Activated naive CD8-positive, alpha-beta T cell treated with anti-CD3 and anti-CD28 coated beads, Interleukin-2, amount 10 ng/mL, durations not matched to agents 7 days and 5 days (primary cell): Measurements from ENCODE around the gene STK10. TPM values are rescaled to one million over a fixed set of nuclear protein-coding genes. Genes with fewer than 3 reads are reported as not detected.

Experiments used
- ATAC-seq: fragments of 150-1000 bp; cut with Tn5 transposase; one replicate; pipeline ENCODE4 v1.10.0; 2021; ENCODE audit warnings: low read depth, moderate library complexity
- POLR2A ChIA-PET: fragments of 350-600 bp; sonication (Branson Sonifier 250); formaldehyde crosslinking; loops from one replicate; lab custom pipeline; 2021; ENCODE audit warnings: antibody characterized with exemption; lab: Charles Lee
- DNase-seq: peaks from one replicate; pipeline ENCODE4 v3.0.0; 2021
- H3K27ac Mint-ChIP-seq: one replicate; pipeline ENCODE4 v1.8.0; 2022; ENCODE audit warnings: mild to moderate bottlenecking, mixed read lengths
- H3K27me3 Mint-ChIP-seq: one replicate; pipeline ENCODE4 v1.8.0; 2022; ENCODE audit warnings: mild to moderate bottlenecking, moderate library complexity, mixed read lengths
- H3K36me3 Mint-ChIP-seq: one replicate; pipeline ENCODE4 v1.8.0; 2021; ENCODE audit warnings: mild to moderate bottlenecking, mixed read lengths
- H3K4me1 Mint-ChIP-seq: one replicate; pipeline ENCODE4 v1.8.0; 2021; ENCODE audit warnings: mixed read lengths
- H3K4me3 Mint-ChIP-seq: one replicate; pipeline ENCODE4 v1.8.0; 2022; ENCODE audit warnings: mild to moderate bottlenecking, moderate library complexity, mixed read lengths
- H3K9me3 Mint-ChIP-seq: one replicate; pipeline ENCODE4 v1.8.0; 2021; ENCODE audit warnings: mixed read lengths
- total RNA-seq, 2 experiments: library from RNA; stranded (reverse); gene quantifications; one replicate each; pipeline ENCODE4 v1.2.3, GENCODE V29; 2021

STK10 gene
- total RNA-seq, 2 experiments from 2014 or later, result 319 to 320 TPM

DNA sequence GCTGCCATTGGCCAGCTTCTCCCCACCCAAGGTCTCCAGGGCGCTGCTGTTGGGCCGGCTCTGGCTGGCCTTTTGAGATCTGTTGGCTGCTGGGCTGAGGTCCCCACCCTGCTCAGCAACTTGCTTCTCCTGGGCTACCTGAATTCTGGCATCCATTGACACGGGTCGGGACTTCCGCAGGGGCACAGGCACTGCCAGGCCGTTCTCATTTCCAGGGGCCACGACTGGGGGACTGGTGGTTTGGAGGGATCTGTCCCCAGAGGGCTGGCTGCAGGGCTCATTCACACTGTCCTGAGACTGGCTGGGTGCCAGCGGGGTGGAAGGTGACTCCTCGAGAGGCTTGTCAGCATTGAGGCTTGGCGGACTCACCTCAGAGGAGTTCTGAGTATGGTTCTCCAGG, 94.5 kb downstream of the STK10 start:
- Mint-ChIP-seq H3K9me3 (no peaks in the 10 kb centered on the region), H3K27me3 (no peaks in the 10 kb centered on the region), H3K4me1 (peaks cover 6% of the 10 kb centered on the region), H3K36me3 (peaks cover 48% of the 10 kb centered on the region), H3K27ac (no peak overlapping the region), H3K4me3 (no peak overlapping the region)
- DNase-seq (no peak), ATAC-seq (no peak)
- POLR2A ChIA-PET, result no interaction called here

DNA sequence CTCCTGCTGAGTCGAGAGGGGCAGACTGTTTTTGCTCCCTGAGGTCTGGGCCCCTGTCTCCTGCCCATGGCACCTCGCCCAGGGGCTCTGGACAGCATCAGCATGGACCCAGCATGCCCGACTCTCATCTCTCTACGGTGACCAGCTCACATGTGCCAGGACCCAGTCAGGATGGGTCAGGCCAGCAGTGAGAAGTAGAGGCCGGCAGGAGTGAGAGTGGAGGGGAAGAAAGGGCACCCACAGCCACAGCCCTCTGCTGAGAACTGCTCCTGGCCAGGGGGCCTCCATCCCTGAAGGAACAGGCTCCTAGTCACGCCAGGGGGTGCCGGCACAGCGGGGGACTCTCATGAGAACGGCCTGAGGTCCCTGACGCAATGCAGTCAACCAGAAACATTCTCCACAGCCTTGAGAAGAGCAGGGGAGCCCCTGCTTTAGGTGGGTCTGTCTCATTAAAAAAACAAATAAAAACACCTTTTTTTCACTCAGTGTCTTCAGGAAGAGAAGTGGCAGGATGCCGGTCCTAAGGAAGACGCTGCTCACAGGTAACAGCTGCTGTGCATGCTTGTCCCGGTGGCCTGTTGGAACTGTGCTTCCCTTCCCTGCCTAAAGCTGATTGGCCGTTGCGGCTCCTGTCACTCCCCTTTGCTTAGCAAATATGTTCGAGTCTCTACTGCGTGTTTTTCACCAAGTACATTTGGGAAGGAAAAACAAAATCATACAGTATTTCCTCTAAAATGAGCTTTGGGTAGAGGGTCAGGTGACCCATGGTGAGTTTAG, 95.9 kb downstream of the STK10 start:
- POLR2A ChIA-PET, result interaction anchor here (0.6 kb wide), 2 partner anchors 10 to 35 kb away, joined by 3 read pairs; no protein-coding TSS in a partner anchor
- H3K4me3 Mint-ChIP-seq, result no peak overlapping the region
- no peak for DNase-seq
- H3K27ac Mint-ChIP-seq, result no peak overlapping the region
- no peak for ATAC-seq
- peaks cover 35% of the 10 kb centered on the region for H3K36me3 Mint-ChIP-seq
- H3K27me3 Mint-ChIP-seq, result no peaks in the 10 kb centered on the region
- no peaks in the 10 kb centered on the region for H3K9me3 Mint-ChIP-seq
- H3K4me1 Mint-ChIP-seq, result peaks cover 5% of the 10 kb centered on the region

DNA sequence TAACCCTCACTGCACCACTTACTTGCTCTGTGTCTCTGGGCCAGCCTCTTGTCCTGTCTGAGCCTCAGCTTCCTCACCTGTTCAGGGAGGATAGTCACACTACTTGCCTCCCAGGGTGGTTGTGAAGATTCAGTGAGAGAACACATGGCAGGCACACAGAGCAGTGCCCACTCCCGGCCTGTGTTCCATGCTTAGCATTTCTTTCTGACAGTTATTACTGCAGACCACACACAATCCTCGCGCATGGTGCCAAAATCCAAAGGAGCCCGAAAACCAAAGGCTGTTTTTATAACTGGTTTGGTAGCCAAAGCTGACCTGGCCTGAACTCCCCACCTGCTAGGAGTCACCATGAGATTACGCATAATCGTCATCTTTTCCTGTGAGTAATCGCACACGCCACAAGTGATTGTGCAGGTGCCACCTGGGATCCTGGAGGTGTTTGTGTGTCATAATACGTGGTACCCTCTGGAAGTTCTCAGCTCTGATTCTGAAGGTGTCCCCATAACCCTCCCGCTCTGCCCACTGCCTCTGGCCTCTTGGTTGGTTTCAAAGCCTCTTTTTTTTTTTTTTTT, 97.0 kb downstream of the STK10 start:
- Mint-ChIP-seq H3K36me3 (peaks cover 29% of the 10 kb centered on the region), H3K9me3 (no peaks in the 10 kb centered on the region), H3K4me1 (peaks cover 5% of the 10 kb centered on the region), H3K4me3 (no peak overlapping the region), H3K27ac (no peak overlapping the region), H3K27me3 (no peaks in the 10 kb centered on the region)
- POLR2A ChIA-PET, result interaction anchor here (0.6 kb wide), 2 partner anchors 9 to 34 kb away, joined by 3 read pairs; no protein-coding TSS in a partner anchor
- ATAC-seq, result no peak
- DNase-seq, result no peak

DNA sequence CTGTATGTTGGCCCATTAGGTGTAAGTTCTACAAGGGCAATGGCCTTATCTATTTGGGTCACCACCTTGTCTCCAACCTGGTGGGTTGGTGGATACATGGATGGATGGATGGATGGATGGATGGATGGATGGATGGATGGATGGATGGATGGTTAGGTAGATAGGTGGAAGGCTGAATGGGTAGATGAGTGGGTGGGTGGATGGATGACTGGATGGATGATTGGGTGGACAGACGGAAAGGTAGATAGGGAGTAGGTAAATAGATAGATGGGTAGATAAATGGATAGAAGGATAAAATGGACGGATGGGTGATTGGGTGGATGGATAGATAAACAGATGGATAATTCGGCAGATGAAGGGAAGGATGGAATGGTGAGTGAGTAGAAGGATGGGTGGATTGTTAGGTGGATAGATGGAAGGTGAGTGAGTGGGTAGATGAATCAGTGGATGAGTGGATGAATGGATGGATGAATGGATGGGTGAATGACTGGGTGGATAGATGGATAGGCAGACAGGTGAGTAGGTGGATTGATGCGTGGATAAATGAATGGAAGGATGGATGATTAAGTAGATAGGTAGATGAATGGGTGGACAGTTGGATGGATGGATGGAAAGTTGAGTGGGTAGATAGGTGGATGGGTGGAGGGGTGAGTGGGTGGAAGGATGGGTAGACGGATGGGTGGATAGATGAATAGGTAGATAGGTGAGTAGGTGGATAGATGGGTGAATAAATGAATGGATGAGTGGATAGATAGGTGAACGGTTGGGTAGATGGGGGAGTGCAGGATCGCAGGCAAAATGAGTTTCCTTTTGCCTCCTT, 98.5 kb downstream of the STK10 start:
- H3K27ac Mint-ChIP-seq, result peak overlapping the region; percentile 19
- peaks cover 30% of the 10 kb centered on the region for H3K36me3 Mint-ChIP-seq
- POLR2A ChIA-PET, result no interaction called here
- no peak for ATAC-seq
- no peaks in the 10 kb centered on the region for H3K27me3 Mint-ChIP-seq
- H3K4me1 Mint-ChIP-seq, result peaks cover 5% of the 10 kb centered on the region
- H3K9me3 Mint-ChIP-seq, result no peaks in the 10 kb centered on the region
- no peak overlapping the region for H3K4me3 Mint-ChIP-seq
- DNase-seq, result no peak

DNA sequence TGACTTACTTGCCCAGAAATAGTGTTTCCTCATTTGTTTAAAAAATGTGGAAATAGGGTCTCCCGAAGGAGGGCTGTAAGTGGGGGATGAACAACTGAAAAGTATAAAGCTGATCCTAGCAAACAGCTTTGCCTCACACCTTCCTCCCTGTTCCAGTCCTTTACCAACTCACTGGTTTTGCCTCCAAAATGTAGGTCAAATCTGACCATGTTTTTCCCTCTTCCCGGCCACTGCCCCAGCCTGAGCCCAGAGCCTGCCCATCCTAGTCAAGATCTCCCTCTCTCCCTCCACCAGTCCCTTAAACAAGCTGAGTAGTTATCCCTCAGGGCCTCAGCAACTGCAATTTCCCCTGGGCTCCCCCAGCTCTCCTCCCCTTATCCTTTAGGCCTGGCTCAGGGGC, 99.2 kb downstream of the STK10 start:
- Mint-ChIP-seq H3K9me3 (no peaks in the 10 kb centered on the region), H3K27ac (peak overlapping the region; percentile 13), H3K36me3 (peaks cover 30% of the 10 kb centered on the region), H3K27me3 (no peaks in the 10 kb centered on the region), H3K4me1 (peaks cover 5% of the 10 kb centered on the region), H3K4me3 (no peak overlapping the region)
- POLR2A ChIA-PET, result no interaction called here
- DNase-seq, result no peak
- no peak for ATAC-seq

DNA sequence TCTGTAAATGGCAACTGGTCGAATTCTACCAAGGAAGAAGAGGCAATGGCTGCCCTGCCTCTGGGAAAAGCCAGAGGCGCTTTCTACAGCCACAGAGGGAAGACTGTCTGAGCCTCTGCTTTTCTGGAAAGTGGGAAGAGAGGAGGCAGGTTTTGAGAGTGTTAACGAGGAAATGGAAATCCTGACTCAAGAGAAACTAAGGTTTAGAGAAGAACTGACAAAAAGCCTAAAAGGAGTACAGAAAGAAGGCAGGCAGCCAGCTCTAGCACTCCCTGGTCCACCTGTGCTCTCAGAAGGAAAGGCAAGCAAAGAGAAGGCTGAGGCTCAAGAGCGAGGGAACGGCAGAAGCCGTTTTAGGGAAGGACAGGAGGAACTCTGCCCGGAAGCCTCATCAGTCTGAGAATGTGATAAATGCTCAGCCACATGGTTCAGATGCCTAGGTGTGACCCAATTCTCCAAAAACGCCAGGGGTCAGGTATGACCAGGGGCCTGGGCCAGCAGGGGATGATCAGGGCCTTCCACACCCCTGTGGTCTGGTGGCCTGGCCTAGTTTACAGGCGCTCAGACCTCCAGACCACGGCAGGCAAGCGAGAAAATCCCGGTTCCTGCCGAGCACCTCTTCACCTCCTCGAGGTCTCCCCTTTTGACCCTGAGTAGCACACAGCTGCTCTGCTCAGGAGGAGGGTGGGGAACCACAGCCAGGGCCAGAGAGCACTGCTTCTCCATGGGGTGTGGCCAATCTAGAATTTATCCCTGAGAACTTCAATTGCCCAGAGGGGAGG, 101.6 kb downstream of the STK10 start:
- Mint-ChIP-seq H3K4me3 (no peak overlapping the region), H3K36me3 (peaks cover 35% of the 10 kb centered on the region), H3K27ac (no peak overlapping the region), H3K9me3 (no peaks in the 10 kb centered on the region), H3K4me1 (peaks cover 5% of the 10 kb centered on the region), H3K27me3 (no peaks in the 10 kb centered on the region)
- DNase-seq (peak; percentile 23), ATAC-seq (peak; percentile 27)
- POLR2A ChIA-PET, result interaction anchor here (0.5 to 0.6 kb wide), 2 partner anchors 114 to 191 kb away, joined by 3 to 4 read pairs; no protein-coding TSS in a partner anchor

DNA sequence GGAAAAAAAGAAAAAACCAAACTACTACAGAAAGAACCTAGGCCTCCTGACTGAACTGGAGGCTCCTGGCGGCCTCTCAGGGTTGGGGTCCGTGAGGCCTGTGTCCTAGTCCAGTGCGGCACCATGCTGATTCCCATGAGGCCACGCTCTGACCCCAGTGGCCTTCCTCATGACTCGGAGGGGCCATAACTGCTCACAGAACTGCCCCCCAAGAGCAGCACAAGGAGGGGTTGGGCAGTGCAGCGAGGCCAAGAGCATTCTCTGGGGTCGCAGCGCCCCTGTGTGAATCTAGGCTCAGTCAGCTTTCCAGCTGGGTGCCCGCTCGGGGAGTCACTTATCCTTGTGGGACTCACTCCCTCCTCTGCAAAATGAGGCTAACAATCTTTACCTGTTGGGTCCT, 102.3 kb downstream of the STK10 start:
- H3K27ac Mint-ChIP-seq, result peak overlapping the region; percentile 11
- DNase-seq, result peak; percentile 14
- peaks cover 35% of the 10 kb centered on the region for H3K36me3 Mint-ChIP-seq
- no peak overlapping the region for H3K4me3 Mint-ChIP-seq
- POLR2A ChIA-PET, result no interaction called here
- no peak for ATAC-seq
- peaks cover 5% of the 10 kb centered on the region for H3K4me1 Mint-ChIP-seq
- no peaks in the 10 kb centered on the region for H3K9me3 Mint-ChIP-seq
- H3K27me3 Mint-ChIP-seq, result no peaks in the 10 kb centered on the region

DNA sequence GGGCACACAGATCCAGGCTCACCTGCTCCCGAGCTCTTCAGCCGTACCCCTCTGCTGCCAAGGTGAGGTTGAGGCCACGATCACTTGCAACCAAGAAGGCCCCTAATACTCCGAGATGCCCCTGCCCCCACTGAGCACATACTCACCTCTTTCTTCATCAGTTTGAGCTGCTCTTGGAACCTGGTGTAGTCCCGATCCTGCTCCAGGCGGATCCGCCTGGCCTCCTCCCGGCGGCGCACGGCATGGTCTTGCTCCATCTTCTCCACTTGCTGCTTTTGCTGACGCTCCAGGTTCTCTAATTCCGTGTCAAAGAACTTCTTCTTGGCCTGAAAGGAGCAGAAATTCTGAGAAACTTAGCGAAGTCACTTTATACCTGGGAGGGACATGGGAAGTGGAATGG, 105.8 kb downstream of the STK10 start:
- Mint-ChIP-seq H3K9me3 (no peaks in the 10 kb centered on the region), H3K4me1 (peaks cover 25% of the 10 kb centered on the region), H3K4me3 (no peak overlapping the region), H3K36me3 (peaks cover 42% of the 10 kb centered on the region), H3K27ac (peak overlapping the region; percentile 51), H3K27me3 (no peaks in the 10 kb centered on the region)
- DNase-seq, result no peak
- no peak for ATAC-seq
- POLR2A ChIA-PET, result interaction anchor here (0.5 to 1.0 kb wide), 2 partner anchors 9 to 15 kb away, joined by 3 read pairs; no protein-coding TSS in a partner anchor

DNA sequence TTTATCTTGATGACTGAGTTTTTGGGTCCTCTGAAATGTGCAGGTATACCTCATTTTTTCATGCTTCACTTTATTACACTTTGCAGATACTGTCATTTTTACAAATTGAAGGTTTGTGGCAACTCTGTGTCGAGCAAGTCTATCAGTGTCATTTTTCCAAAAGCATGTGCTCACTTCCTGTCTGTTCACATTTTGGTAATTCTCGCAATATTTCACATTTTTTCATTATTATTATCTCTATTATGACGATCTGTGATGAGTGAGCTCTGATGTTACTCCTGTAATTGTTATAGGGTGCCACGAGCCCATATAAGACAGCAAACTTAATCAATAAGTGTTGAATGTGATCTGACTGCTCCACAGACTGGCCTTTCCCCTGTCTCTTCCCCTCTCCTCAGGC, 108.1 kb downstream of the STK10 start:
- ATAC-seq (no peak), DNase-seq (no peak)

DNA sequence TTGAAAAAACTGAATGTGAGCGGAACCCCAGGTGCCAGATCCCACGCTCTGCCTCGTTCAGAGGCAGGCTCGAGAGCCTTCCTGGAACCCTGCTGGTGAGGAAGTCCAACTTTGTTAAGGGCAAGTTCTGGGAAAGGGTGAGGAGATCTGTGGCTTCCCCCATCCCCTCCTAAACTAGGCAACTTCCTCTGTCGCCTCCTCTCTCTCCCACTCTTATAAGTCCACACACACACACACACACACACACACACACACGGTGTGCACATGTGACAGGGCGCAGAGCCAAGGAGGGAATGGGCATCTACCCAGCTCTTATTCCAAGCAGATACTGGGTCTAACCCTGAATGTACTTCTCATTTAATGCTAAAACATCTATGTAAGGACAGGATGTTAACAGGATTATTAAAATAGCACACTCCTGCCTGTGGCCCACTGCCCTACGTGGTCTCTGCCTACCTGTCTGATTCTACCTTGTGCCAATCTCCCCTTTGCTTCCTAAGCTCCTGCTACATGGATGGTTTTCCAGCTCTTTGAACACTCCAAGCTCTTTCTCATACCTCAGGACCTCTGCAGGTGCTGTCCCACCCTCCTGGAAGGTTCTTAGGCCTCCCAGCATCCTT, 109.2 kb downstream of the STK10 start:
- Mint-ChIP-seq H3K9me3 (no peaks in the 10 kb centered on the region), H3K27me3 (no peaks in the 10 kb centered on the region), H3K4me1 (peaks cover 30% of the 10 kb centered on the region), H3K4me3 (peak overlapping the region; percentile 70), H3K27ac (peak overlapping the region; percentile 91), H3K36me3 (peaks cover 63% of the 10 kb centered on the region)
- POLR2A ChIA-PET, result interaction anchor here (0.6 kb wide), 1 partner anchor 203 kb away, joined by 4 read pairs; no protein-coding TSS in a partner anchor
- ATAC-seq (peak; percentile 59), DNase-seq (no peak)

More for the DNA sequence above, 108.1 kb downstream of the STK10 start:
- peak overlapping the region; percentile 44 for H3K27ac Mint-ChIP-seq
- no peaks in the 10 kb centered on the region for H3K27me3 Mint-ChIP-seq
- H3K9me3 Mint-ChIP-seq, result no peaks in the 10 kb centered on the region
- peak overlapping the region; percentile 5 for H3K4me3 Mint-ChIP-seq
- peaks cover 58% of the 10 kb centered on the region for H3K36me3 Mint-ChIP-seq
- POLR2A ChIA-PET, result interaction anchor here (1.0 kb wide), 1 partner anchor 9 kb away, joined by 3 read pairs; no protein-coding TSS in a partner anchor
- peaks cover 27% of the 10 kb centered on the region for H3K4me1 Mint-ChIP-seq

DNA sequence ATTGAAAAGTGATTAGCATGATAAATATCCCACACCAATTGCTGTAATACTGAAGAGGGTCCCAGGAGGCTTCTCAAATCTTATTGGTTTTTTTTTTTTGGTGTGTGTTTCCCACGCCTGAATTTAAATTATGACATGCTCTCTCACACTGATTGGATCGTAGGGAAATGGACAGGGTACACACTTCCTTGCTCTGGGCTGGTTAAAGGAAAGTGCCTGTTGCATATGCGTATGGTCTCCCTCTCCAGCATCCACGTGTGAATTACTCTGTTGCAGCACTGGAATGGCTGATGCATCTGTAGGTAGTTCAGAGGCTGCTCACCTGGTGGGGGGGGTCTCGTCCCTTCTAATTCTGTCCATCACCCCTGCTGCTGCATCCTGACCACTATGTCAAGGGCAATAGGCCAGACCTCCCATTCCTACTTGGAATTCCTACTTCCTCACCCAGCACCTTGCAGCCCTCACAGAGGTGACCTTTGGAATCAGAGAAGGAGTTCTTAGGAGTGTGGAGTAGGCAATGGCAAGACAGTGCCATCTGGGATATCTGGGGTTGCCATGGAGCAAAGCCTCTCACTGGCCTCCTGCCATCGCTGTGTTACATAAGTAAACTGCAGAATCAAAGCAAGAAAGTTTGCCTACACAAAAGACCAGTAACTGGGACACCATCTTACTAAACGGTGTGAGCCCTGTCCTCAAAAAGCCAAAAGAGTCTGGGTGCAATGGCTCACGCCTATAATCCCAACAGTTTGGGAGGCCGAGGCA, 110.2 kb downstream of the STK10 start:
- no peaks in the 10 kb centered on the region for H3K27me3 Mint-ChIP-seq
- DNase-seq (peak; percentile 7), ATAC-seq (no peak)
- no peak overlapping the region for H3K4me3 Mint-ChIP-seq
- peaks cover 63% of the 10 kb centered on the region for H3K36me3 Mint-ChIP-seq
- POLR2A ChIA-PET, result no interaction called here
- H3K4me1 Mint-ChIP-seq, result peaks cover 31% of the 10 kb centered on the region
- no peaks in the 10 kb centered on the region for H3K9me3 Mint-ChIP-seq
- H3K27ac Mint-ChIP-seq, result peak overlapping the region; percentile 91
